GM20431 (cell line): ENCODE results near the gene LMOD2.

Source experiments
- in situ Hi-C: fragments of 300-500 bp; cut with MseI, MboI; formaldehyde crosslinking; loops from one replicate; pipeline ENCODE4 v1.15.0; 2020; ENCODE audit warnings: low sequenced_read_pairs; ENCODE audit not compliant: unreplicated experiment

Gene LMOD2

DNA sequence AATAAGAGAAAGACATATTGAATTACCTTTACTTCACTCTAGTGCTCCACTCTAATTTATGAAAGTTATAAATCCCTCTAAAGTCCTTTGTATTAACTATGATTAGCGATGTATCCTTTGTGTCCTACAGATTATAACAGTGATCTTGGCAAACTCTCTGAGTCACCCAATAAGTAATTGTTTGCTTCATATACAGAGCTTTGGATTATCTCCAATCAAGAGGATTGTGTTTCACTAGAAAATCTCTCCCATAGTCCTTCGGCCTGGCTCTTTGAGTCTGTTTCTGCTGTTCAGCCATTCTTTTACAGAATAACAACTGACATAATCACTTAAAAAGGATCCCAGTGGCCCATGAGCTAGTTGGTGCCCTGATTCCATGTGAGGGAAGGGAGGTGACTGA, 9.5 kb downstream of the LMOD2 start:
- in situ Hi-C loops: no loop called here

DNA sequence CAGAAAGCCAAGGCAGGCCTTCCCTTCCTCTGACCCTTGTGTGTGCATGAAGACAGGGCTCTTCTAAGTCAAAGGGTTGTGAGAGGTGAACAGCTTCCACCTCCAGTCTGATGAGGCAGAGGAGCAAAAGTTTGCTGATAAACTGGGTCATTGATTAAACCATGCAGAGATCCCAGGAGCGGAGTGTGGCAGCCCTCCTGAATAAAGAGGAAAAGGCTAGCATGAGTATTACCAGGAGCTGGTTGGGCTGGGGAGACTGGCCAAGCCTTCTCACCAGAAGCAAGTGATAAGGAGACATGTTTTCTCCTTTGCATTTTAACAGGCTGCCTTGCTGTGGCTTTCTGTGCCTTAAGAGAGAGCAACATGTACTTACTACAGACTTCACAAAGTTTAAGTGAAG, 10.2 kb downstream of the LMOD2 start:
- in situ Hi-C loops: no loop called here

DNA sequence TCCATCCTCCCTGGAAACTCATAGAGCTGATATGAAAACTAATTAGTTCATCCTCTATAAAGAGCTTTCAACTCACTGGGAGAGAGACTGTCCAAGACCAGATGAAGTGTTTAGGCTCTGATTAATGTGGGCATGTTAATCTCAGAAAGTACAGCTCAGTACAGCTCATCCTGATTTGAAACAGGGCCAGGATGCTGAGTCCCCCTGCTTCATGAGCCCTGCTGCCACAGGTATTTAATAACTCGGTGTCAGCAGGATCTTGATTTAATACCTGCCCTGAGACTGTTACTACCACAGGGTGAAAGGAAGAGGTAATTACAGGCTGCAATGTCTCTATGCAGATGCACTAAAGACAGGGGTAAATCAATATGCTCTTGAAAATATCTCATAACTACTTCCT, 10.8 kb downstream of the LMOD2 start:
- in situ Hi-C loops: no loop called here

DNA sequence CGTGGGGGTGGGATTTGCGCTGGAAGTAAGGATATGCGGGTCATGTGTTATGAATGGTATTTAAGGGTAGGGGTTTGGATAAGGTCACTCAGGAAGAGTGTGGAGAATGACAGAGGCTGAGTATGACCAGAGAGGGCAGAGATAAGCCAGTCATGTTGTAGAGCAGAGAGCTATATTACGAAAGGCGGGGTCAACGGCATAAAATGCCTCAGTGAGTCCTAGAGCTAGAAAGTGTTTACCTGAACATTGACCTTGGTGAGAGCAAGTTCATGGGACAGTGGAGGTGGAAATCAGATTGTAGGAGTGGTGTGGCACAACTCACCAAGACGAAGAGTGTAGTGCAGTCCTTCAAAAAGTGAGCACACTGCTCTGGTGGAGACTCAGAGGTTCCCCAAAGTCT, 13.8 kb downstream of the LMOD2 start:
- in situ Hi-C loops: no loop called here

DNA sequence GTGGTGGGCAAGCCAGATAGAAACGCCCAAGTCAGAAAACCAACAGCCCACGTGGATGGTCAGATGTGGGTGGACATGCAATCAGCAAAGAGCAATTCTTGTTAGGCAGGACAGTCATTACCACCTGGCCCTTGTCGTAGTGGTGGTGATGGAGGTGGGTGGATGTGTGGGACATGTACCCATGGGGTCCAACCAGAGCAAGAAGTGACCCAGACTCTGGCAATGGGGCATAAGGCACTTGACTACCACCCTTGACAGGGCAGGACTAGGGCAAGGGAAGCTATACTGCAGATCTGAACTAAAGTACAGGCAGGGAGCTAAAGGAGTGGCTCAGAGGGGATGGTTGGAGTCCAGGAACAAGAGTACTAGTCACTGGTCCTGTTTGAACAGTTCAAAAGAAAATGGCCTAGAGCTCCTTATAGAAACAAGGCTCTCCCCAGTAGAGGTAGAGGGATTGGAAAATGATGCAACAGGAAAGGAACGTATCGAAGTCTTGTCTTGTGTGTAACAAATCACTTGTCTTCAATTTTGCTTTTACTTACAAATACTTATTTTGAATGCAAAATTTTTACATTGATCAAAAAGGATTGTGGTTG, 17.6 kb downstream of the LMOD2 start:
- in situ Hi-C loops: no loop called here

DNA sequence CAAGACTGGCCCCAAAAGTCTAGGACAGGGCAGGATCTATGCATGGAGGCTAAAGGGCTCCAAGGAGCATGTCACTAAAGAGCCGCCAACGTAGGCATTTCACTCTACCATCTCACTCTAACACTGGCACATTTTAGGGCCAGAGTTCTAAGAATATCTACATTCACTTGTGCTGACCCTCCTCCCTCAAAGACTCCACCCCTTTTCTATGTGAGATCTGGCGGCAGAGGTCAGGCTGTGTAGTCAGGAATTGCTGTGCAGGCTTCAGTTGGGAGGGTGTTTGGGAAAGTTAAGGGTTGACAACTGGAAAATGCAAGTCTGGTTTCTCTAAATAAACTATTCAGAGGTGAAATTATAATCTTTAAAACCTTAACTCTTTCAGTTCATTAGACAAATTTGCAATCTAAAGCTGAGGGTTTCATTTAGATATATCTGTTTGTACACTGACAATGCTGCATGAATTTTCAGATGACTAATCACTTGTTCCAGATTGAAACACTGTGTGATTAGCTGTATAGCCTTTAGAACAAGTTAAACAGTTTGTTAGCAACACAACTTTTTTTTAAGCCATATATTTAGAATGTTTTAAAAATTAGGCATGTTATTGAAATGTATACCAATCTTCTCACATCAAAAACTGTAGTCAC, 18.2 kb downstream of the LMOD2 start:
- in situ Hi-C loops: no loop called here

DNA sequence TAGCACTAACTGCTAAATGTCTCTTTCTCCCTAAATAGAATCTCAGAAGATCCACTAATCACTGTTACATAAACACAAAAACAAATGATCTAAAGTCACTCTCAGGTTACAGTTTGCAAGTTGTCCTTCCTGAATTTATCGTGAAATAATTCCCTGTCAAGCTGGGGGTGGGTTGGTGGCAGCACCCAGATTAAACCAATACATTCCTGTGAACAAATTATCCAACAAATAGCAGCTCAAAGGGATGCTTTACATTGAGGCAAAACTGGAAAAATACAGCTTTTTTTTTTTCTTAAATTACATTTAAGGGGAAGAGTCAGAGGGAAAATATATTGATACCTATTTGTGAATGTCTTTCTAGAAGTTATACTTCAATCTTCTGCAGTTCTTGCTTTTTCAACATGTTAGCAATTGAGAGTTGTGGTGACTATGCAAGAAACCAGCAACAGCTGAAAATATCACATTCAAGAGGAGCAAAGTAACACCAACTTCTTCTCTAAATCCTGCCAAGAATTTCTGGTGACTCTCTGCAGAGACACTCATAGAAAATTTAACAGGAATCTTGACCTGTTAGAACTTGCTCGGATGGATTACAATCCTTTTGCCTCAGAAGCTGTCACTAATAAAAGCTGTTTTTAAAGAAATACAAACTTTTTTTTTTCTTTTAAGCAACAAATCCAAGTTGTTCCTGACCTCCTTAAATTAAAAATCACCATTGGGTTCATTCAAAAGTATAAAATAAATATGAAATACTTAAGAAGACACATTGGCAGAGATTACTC, 18.9 kb downstream of the LMOD2 start:
- in situ Hi-C loops: loop anchor here (25.0 kb wide), 1 partner anchor 188 kb away; no protein-coding TSS in a partner anchor

DNA sequence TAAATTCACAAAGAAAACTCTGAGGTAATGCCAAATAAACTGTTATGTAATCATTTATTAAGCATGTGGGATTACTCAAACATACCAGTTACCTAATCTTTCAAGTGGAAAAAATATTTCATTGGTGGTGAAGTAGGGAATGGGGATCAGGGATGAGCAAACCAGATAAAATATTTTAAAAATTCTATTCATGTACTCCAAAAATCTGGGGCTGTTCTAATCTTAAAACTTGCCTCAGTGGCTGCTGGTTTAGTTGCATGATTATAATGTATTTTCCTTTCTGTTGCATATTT, 19.5 kb downstream of the LMOD2 start:
- in situ Hi-C loops: loop anchor here (25.0 kb wide), 1 partner anchor 187 kb away; no protein-coding TSS in a partner anchor

DNA sequence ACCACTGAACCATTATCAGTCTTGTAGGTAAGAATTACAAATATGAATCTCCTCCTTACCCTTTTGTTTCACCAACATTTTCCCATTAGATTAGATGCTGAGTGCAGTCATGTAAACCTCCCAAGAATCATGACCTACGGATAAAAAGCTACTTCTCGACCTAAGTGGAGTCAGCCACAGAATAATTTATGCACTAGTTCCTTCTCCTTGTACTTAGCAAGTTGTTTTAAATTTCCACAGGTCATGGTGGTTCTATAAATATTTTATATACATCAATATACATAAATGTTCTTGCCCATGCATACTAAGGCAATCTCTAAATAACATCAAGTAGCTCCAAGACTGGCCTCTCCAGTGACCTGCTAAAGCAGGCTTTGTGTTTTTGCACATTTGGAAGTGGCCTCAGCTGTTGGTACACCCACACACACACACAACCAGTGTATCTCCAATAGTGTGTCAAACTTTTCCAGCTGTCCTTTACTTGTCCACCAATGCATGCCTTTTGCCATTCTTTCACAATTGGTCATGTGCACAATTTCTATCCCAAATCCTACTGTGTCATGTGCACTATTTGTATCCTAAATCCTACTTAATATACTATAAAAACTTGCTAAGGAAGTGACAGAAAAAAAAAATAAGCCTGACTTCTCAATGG, 21.5 kb downstream of the LMOD2 start:
- in situ Hi-C loops: loop anchor here (25.0 kb wide), 1 partner anchor 185 kb away; no protein-coding TSS in a partner anchor

DNA sequence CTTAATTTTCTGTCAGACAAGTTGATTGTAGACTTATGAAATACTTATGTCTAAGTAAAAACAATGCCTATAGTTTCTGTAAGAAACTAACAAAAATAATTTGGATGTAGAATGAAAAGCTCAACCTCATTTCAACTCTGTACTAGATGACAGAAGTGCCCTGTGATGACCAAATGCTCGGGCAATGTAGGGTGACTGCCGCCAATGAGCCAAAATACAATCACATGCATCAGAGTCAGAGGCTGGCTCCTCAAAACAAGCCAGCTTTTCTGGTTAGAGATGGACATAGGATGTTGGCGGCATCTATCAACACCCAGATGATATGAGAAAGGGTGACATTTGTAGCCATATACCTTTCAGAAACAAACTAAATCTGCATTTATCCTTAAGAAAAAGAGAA, 23.9 kb downstream of the LMOD2 start:
- in situ Hi-C loops: loop anchor here (25.0 kb wide), 1 partner anchor 183 kb away; no protein-coding TSS in a partner anchor

DNA sequence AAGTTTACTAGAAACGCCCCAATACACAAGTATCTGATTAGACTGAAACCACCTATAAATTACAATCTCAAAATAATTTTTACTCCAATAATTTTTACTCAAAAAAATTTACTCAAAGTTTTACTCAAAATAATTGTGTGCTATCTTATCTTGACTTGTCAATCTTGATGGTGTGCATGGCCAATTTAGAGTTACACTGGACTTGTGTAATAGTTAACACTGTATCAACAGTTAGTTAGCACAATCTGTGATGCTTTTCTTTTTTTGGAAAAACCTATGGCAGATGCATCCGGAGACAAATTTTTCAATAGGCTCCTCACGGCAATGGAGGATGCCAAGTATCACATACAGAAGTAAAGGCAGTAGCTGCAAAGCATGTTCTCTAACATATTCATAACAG, 24.9 kb downstream of the LMOD2 start:
- in situ Hi-C loops: loop anchor here (25.0 kb wide), 1 partner anchor 182 kb away; no protein-coding TSS in a partner anchor

DNA sequence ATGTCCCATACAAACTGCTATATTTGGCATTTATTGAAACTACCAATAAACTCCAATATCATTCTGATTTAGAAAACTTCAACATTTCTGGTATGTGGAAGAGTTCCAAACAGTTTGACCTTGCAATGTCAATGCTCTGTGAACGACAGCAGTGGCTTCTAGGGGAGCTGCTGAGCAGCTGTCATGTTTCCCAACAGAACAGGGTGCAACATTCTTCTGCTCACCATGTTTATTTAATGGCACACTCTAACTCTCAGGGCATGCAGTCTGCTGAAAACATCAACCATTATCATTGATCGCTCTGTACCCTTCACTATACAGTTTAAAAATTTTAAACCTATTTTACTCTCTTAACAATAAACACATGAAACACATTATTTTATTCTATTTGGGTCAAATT, 25.9 kb downstream of the LMOD2 start:
- in situ Hi-C loops: loop anchor here (25.0 kb wide), 1 partner anchor 181 kb away; no protein-coding TSS in a partner anchor

DNA sequence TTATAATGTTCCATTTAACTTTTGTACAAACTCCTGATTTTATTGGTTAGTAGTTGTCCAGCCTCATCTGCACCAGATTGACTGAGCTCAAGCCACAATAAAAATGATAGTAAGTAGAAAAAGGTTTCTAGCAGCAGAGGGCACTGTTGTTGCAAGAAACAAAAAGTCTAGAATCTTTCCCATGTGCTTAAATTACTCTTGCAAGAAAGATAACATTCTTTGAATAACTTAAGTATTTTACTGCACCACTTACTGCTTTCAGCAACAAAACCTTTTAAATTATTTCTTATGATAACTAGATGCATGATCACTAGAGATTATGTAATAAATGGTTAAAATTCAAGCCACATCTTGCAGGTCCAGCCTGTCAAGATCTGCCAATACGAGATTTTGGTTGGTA, 27.0 kb downstream of the LMOD2 start:
- in situ Hi-C loops: loop anchor here (25.0 kb wide), 1 partner anchor 180 kb away; no protein-coding TSS in a partner anchor

DNA sequence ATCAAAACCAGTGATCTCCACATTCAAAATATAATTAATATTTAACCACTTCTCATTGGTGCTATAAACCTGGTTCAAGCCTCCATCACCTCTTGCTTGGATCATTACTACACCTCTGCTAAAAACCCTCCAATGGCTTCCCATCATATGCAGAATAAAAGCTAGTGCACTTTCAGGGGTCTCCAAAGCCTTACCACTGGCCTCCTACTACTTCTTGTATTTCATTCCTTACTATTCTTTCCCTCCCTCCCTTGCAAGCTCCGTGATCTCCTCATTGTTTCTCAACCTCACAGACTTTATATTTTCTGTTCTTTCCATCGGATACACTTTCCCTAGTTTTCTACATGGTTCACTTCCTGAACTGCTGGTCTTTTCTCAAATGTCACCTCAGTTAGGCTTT, 31.5 kb downstream of the LMOD2 start:
- in situ Hi-C loops: loop anchor here (25.0 kb wide), 1 partner anchor 175 kb away; no protein-coding TSS in a partner anchor

DNA sequence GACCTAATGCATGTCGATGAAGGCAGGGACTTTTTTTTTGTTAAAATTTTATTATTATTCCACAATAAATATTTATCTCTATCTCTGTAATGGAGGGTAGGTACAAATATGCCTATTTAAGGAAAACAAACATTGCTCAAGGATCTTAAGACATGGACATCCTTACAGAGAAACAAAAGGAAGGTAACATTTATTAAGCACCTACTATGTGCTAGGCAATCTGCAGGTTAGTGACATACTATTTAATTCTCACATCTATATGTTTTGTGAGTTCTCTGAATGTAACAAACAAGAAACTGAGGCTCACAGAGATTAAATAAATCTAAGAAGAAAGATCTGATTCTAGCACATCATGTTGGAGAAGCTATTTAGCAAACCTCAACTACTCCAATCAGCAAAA, 32.1 kb downstream of the LMOD2 start:
- in situ Hi-C loops: loop anchor here (25.0 kb wide), 1 partner anchor 175 kb away; no protein-coding TSS in a partner anchor

DNA sequence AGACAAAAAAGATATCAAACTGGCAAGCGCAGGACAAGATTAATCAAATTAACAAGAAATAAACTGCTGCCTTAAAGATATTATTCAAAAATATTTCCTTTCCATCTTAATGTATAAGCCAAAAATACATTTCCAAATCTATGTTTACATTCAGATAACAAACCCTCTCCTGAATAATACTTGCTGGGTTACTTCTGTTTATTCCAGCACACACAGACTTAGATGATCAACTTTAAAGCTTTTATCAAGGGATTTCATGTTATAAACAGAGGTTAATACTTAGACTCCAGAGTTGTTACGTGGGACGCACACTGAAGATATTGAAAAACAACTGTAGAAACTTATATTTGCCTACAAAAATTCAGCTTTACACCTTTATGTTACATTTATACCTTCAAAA, 33.6 kb downstream of the LMOD2 start:
- in situ Hi-C loops: loop anchor here (25.0 kb wide), 1 partner anchor 173 kb away; no protein-coding TSS in a partner anchor

DNA sequence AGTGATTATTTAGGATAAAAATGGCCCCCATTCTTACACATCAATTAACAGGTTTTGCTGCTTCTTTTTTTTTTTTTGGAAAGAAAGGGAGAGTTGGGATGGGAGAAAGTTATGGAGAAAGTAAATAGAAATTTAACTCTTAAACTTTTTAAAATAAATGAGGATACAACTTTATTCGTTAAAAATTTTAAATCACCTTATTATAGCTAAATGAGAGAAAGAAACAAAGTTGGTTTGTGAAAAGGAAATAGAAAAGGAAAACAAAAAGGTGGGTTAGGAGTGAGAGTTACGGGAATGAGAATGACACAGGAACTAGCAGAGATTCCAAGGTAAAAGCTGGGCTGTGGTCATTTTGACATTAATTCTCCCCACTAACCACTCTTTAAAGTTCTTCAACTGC, 34.9 kb downstream of the LMOD2 start:
- in situ Hi-C loops: loop anchor here (25.0 kb wide), 1 partner anchor 172 kb away; no protein-coding TSS in a partner anchor

DNA sequence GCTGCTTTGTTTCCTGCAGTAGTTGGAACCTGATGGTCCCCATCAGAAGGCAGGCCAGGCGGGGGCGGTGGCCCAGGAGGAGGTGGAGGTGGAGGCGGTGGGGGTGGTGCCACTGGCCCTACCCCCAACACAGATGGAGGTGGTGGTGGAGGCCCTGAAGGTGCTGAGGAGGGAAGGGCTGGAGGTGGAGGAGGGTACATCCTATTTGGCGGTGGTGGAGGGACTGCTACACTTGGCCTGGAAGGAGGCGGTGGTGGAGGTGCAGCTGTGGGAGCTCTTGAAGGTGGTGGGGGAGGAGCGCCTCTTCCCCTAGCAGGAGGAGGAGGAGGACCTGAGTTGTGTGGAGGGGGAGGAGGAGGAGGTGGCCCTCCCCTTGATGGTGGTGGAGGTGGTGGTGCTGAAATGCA, 36.8 kb downstream of the LMOD2 start:
- in situ Hi-C loops: loop anchor here (25.0 kb wide), 1 partner anchor 170 kb away; no protein-coding TSS in a partner anchor

DNA sequence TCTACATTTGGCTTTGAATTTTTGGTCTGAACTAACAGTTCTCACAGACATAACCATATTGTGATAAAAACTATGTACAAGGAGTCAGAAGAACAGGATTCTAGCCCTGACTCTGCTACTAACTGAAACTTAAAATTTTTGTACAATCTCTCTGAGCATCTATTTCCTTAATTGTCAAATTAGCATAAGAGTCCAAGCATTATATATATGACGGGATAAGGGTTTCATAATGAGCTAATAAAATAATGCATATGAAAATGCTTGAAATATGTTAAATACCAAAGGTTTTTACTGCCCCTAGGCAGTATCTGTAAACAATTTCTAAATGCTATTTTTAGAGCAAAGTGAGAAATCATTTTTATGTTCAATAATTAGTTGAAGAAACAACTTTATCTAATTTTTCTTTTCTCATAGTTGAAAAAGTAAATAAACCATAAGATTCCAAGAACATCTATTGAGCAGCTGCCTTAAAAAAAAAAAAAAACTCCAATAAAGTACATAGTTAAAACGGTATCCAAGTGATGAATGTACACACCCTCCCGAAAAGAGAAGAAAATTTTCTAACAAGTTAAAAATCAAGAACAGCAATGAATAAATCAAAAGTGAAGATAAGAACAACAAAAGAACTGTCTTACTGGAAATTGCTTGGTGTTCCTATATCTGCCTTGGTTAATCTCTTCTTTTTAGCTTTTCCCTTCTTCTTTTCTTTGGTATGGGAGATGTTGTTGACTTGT, 40.4 kb downstream of the LMOD2 start:
- in situ Hi-C loops: loop anchor here (25.0 kb wide), 1 partner anchor 166 kb away; no protein-coding TSS in a partner anchor
